GM19238 (cell line): ENCODE measurements around the gene SLC44A1.

Experiments
- DNase-seq: peaks from one replicate; pipeline ENCODE4 v3.0.0; 2011; ENCODE audit warnings: low spot score; ENCODE audit not compliant: insufficient read length

SLC44A1 gene

GRCh38 chr9:105244003-105244733, at the start of gene SLC44A1:
TSS of gene SLC44A1 (plus strand) at chr9:105244651. CDS start at chr9:105244869, 218 bp downstream.
- peak; percentile 76 for DNase-seq

GRCh38 chr9:105195259-105195658, 49.2 kb upstream of the SLC44A1 start:
- DNase-seq = no peak

- no peak for DNase-seq
These were observed 46.4 kb upstream of the SLC44A1 start for GRCh38 chr9:105198023-105198422.

- DNase-seq = no peak
These were observed 45.6 kb upstream of the SLC44A1 start for GRCh38 chr9:105198865-105199264.

- DNase-seq = no peak
These were observed 40.0 kb upstream of the SLC44A1 start for GRCh38 chr9:105204416-105204815.

- DNase-seq = no peak
These were observed 38.5 kb upstream of the SLC44A1 start for GRCh38 chr9:105205787-105206495.

- no peak for DNase-seq
These were observed 38.0 kb upstream of the SLC44A1 start for GRCh38 chr9:105206496-105206820.

GRCh38 chr9:105206821-105207699, 37.4 kb upstream of the SLC44A1 start:
- DNase-seq = no peak

GRCh38 chr9:105216440-105217178, 27.8 kb upstream of the SLC44A1 start:
- DNase-seq = no peak

- no peak for DNase-seq
These were observed 25.8 kb upstream of the SLC44A1 start for GRCh38 chr9:105218673-105219072.

GRCh38 chr9:105219291-105219805, 25.1 kb upstream of the SLC44A1 start:
- DNase-seq = no peak

GRCh38 chr9:105220451-105220850, 24.0 kb upstream of the SLC44A1 start:
- no peak for DNase-seq

GRCh38 chr9:105223544-105224140, 20.8 kb upstream of the SLC44A1 start:
- DNase-seq = no peak

- no peak for DNase-seq
These were observed 18.4 kb upstream of the SLC44A1 start for GRCh38 chr9:105226055-105226454.

GRCh38 chr9:105232207-105232606, 12.2 kb upstream of the SLC44A1 start:
- no peak for DNase-seq

- no peak for DNase-seq
These were observed 10.6 kb upstream of the SLC44A1 start for GRCh38 chr9:105233873-105234272.

- no peak for DNase-seq
These were observed 8.2 kb upstream of the SLC44A1 start for GRCh38 chr9:105236261-105236660.

- DNase-seq = no peak
These were observed 7.2 kb upstream of the SLC44A1 start for GRCh38 chr9:105237246-105237645.

GRCh38 chr9:105238302-105238701, 6.1 kb upstream of the SLC44A1 start:
- no peak for DNase-seq

- DNase-seq = no peak
These were observed 3.0 kb upstream of the SLC44A1 start for GRCh38 chr9:105241356-105242043.
